ENCODE results near the gene PIGL.
"Not testable (repeated sequence)": the region's sequence is repeated elsewhere in the genome, so short reads cannot be mapped to it uniquely, and the experiment has no call there.

Gene PIGL

GRCh38 chr17:16286009-16286946, 69.3 kb downstream of the PIGL start:
- no peak for TF ChIP-seq SPI1 (IDR thresholded peaks at IDR 0.05; ENCODE audit: low read depth, low read length)
- TF ChIP-seq POLR2A (IDR thresholded peaks at IDR 0.05; ENCODE audit: low read depth, low read length), result peak; percentile 87
- peak; percentile 45; the same call in 1 of the 2 replicates for TF ChIP-seq POU2F2 (IDR thresholded peaks at IDR 0.05; ENCODE audit: low read depth, low read length)
- peak; percentile 76 for TF ChIP-seq TAF1 (IDR thresholded peaks at IDR 0.05; ENCODE audit: low read depth, low read length)
- TF ChIP-seq POLR2AphosphoS5 (IDR thresholded peaks at IDR 0.05; ENCODE audit: low read depth, low read length), result peak; percentile 87

GRCh38 chr17:16286947-16287562, 70.0 kb downstream of the PIGL start:
- FAIRE-seq, result no peak
- no peak for DNase-seq (ENCODE audit: insufficient read length, low spot score)
- TF ChIP-seq TAF1 (IDR thresholded peaks at IDR 0.05; ENCODE audit: low read depth, low read length) (no peak), POU2F2 (IDR thresholded peaks at IDR 0.05; ENCODE audit: low read depth, low read length) (peak; percentile 38; the same call in 1 of the 2 replicates), PAX5 (IDR thresholded peaks at IDR 0.05; ENCODE audit: insufficient read depth, low read length, severe bottlenecking) (peak; percentile 83)

More at GRCh38 chr17:16286009-16286946, 69.3 kb downstream of the PIGL start:
- DNase-seq (ENCODE audit: insufficient read length, low spot score) (peak; percentile 66), FAIRE-seq (peak; percentile 95)

- DNase-seq (ENCODE audit: insufficient read length, low spot score) (no peak), FAIRE-seq (peak; percentile 80)
- TF ChIP-seq TAF1 (IDR thresholded peaks at IDR 0.05; ENCODE audit: low read depth, low read length) (0 out of 2 replicates have a peak, but pooled peaks have one; percentile 28), POU2F2 (IDR thresholded peaks at IDR 0.05; ENCODE audit: low read depth, low read length) (no peak), SPI1 (IDR thresholded peaks at IDR 0.05; ENCODE audit: low read depth, low read length) (peak; percentile 73), PAX5 (IDR thresholded peaks at IDR 0.05; ENCODE audit: insufficient read depth, low read length, severe bottlenecking) (no peak), POLR2A (IDR thresholded peaks at IDR 0.05; ENCODE audit: low read depth, low read length) (no peak), POLR2AphosphoS5 (IDR thresholded peaks at IDR 0.05; ENCODE audit: low read depth, low read length) (no peak)
Measured at GRCh38 chr17:16287563-16288027, 70.6 kb downstream of the PIGL start.

DNA sequence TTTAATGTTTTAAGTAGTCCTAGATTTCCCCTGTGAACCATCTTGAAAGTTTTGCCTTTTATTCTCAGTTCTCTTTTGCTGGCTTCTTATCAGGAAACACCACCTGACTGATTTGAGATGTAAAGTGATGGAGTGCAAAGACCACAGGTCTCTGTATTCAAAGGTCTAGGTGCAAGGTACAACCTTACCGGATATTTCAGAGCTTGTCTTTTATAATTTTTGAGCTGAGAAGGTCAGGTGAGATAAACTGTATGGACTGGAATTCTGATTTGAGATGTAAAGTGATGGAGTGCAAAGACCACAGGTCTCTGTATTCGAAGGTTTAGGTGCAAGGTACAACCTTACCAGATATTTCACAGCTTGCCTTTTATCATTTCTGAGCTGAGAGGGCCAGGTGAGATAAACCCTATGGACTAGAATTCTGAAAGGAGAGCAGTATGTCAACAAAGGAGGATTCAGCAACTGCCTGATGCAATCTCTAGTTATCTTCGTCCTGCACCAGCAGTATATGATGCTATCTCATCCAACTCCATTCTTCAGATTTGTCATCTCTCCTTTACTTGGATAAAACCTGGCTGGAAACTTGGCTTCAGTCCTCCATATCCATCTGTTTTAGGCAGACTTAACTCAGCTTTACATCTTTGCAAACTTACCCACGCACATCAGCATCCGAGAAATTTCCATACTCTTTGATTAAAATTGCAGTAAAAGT, 72.0 kb downstream of the PIGL start:
- no peak for TF ChIP-seq TAF1 (IDR thresholded peaks at IDR 0.05; ENCODE audit: low read depth, low read length)
- TF ChIP-seq SPI1 (IDR thresholded peaks at IDR 0.05; ENCODE audit: low read depth, low read length), result peak; percentile 57
- DNase-seq (ENCODE audit: insufficient read length, low spot score) (no peak), FAIRE-seq (no peak)

DNA sequence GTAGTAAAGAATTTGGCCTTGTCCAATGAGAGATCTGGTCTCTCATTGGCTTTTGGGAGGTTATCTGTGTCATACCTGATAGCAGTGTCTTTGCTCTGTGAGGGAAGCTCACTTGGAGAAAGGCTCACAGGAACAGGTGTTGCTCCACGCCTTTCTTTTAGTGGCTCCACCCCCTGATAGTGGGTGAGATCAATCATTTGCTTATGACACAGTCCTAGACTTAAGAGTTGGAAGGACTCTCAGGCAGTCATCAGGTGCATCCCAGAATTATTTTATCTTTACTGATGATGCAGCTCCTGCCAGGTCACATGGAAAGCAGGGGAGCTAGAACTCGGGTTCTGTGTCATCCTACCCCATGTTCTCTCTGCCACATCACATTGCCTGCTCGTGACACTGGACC, 76.9 kb downstream of the PIGL start:
- no peak for FAIRE-seq
- TF ChIP-seq POLR2AphosphoS5 (IDR thresholded peaks at IDR 0.05; ENCODE audit: low read depth, low read length) (no peak), PAX5 (IDR thresholded peaks at IDR 0.05; ENCODE audit: insufficient read depth, low read length, severe bottlenecking) (no peak), POU2F2 (IDR thresholded peaks at IDR 0.05; ENCODE audit: low read depth, low read length) (no peak)
- DNase-seq (ENCODE audit: insufficient read length, low spot score), result no peak

GRCh38 chr17:16294560-16294959, 77.5 kb downstream of the PIGL start:
- no peak for FAIRE-seq

GRCh38 chr17:16296072-16296471, 79.1 kb downstream of the PIGL start:
- FAIRE-seq; DNase-seq (ENCODE audit: insufficient read length, low spot score): not testable (repeated sequence)

More at GRCh38 chr17:16294560-16294959, 77.5 kb downstream of the PIGL start:
- TF ChIP-seq POU2F2 (IDR thresholded peaks at IDR 0.05; ENCODE audit: low read depth, low read length), result no peak
- no peak for TF ChIP-seq POLR2AphosphoS5 (IDR thresholded peaks at IDR 0.05; ENCODE audit: low read depth, low read length)
- TF ChIP-seq SPI1 (IDR thresholded peaks at IDR 0.05; ENCODE audit: low read depth, low read length), result no peak
- no peak for TF ChIP-seq PAX5 (IDR thresholded peaks at IDR 0.05; ENCODE audit: insufficient read depth, low read length, severe bottlenecking)
- no peak for TF ChIP-seq POLR2A (IDR thresholded peaks at IDR 0.05; ENCODE audit: low read depth, low read length)
- no peak for TF ChIP-seq TAF1 (IDR thresholded peaks at IDR 0.05; ENCODE audit: low read depth, low read length)
- no peak for DNase-seq (ENCODE audit: insufficient read length, low spot score)

- DNase-seq (ENCODE audit: insufficient read length, low spot score) (no peak), FAIRE-seq (no peak)
- TF ChIP-seq SPI1 (IDR thresholded peaks at IDR 0.05; ENCODE audit: low read depth, low read length), result no peak
- TF ChIP-seq TAF1 (IDR thresholded peaks at IDR 0.05; ENCODE audit: low read depth, low read length), result no peak
Measured at GRCh38 chr17:16297367-16298139, 80.5 kb downstream of the PIGL start.

DNA sequence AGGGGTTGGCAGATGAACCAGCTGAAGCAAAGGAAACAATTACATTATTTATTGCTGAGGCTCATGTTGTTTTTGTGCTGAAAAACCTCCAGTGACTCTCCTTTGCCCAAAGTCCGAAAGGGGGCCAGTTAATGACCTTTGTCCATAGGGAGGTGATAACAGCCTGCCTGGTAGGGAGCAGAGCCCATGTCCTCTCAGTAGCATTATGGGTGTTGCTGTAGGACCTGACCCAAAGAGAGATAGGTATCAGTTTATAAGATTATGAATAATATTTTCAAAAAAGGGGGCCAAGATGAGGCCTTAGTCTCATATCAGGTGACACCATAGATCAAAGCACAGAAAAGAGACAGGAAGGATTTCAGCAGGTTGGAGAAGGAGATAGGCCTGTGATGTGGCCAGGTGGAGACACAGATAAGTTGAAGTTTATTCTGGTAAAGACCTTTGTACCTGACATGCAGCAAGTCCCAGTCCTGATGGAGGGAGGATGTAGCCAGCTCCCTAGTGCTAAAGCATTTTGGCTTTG, 81.2 kb downstream of the PIGL start:
- TF ChIP-seq SPI1 (IDR thresholded peaks at IDR 0.05; ENCODE audit: low read depth, low read length) (no peak), POLR2AphosphoS5 (IDR thresholded peaks at IDR 0.05; ENCODE audit: low read depth, low read length) (no peak), POU2F2 (IDR thresholded peaks at IDR 0.05; ENCODE audit: low read depth, low read length) (no peak), PAX5 (IDR thresholded peaks at IDR 0.05; ENCODE audit: insufficient read depth, low read length, severe bottlenecking) (no peak), TAF1 (IDR thresholded peaks at IDR 0.05; ENCODE audit: low read depth, low read length) (no peak), POLR2A (IDR thresholded peaks at IDR 0.05; ENCODE audit: low read depth, low read length) (no peak)
- FAIRE-seq (no peak), DNase-seq (ENCODE audit: insufficient read length, low spot score) (no peak)

Measured in GM12891 (cell line).